PC-9 (cell line): ENCODE results near the gene IKZF1.

Experiments used
- CTCF ChIP-seq: fragments of 200-600 bp; sonication (generic); conservative IDR thresholded peaks from 2 replicates; pipeline ENCODE4 v1.6.1; 2017; ENCODE audit warnings: mixed run types, antibody characterized with exemption, mild to moderate bottlenecking, moderate library complexity
- EZH2 ChIP-seq: fragments of 200-600 bp; sonication (generic); IDR thresholded peaks from 2 replicates; pipeline ENCODE4 v1.8.0; 2017; ENCODE audit warnings: antibody characterized with exemption, low read depth

- TF ChIP-seq CTCF (no peak), EZH2 (no peak)
Observed at GRCh38 chr7:50283731-50284130, 20.8 kb upstream of the IKZF1 start.
